H1 (cell line): ENCODE data around the gene KDM6B. TPM values are rescaled to one million over a fixed set of nuclear protein-coding genes. Genes with fewer than 3 reads are reported as not detected.

ENCODE experiments used
- CTCF ChIA-PET: fragments of 300-600 bp; sonication (Branson Sonifier 250); formaldehyde crosslinking; loops from one replicate; lab custom pipeline; 2021; ENCODE audit not compliant: partially characterized antibody; lab: Charles Lee
- POLR2A ChIA-PET: fragments of 300-600 bp; sonication (Branson Sonifier 250); formaldehyde crosslinking; loops from one replicate; lab custom pipeline; 2021; ENCODE audit warnings: inconsistent platforms; ENCODE audit not compliant: partially characterized antibody; lab: Charles Lee
- DNase-seq, 2 experiments: peaks; one replicate each; pipeline versions ENCODE4 v3.0.0 to v3.0.0-alpha.2; 2010 to 2022; ENCODE audit warnings: low spot score in 2 of 2, low read depth in 1 of 2, mixed read lengths in 1 of 2
- FAIRE-seq: peaks from 2 replicates; lab custom pipeline; 2011; peaks lifted over from hg19 to GRCh38; lab: Jason Lieb, UNC
- H2AFZ ChIP-seq: 2 replicates; pipeline ENCODE4 v1.8.1; 2012; ENCODE audit warnings: low read length, inconsistent platforms
- H2AK5ac ChIP-seq: 2 replicates; pipeline ENCODE4 v1.6.1; 2013; ENCODE audit warnings: low read depth, low read length
- H2BK120ac ChIP-seq: replicated peaks from 2 replicates; pipeline ENCODE3; 2013; ENCODE audit warnings: low read depth, low read length, inconsistent platforms
- H2BK12ac ChIP-seq: 2 replicates; pipeline ENCODE4 v1.6.1; 2013; ENCODE audit warnings: low read depth, low read length
- H2BK15ac ChIP-seq: 2 replicates; pipeline ENCODE4 v1.6.1; 2013; ENCODE audit warnings: low read length
- H2BK20ac ChIP-seq: 2 replicates; pipeline ENCODE4 v1.6.1; 2013; ENCODE audit warnings: low read length
- H2BK5ac ChIP-seq: 2 replicates; pipeline ENCODE4 v1.6.1; 2013; ENCODE audit warnings: low read depth, low read length
- H3K14ac ChIP-seq: 2 replicates; pipeline ENCODE4 v1.6.1; 2013; ENCODE audit warnings: inconsistent platforms; ENCODE audit not compliant: insufficient read length
- H3K18ac ChIP-seq: 2 replicates; pipeline ENCODE4 v1.6.1; 2013; ENCODE audit warnings: low read length; ENCODE audit errors: extremely low read depth
- H3K23ac ChIP-seq: 2 replicates; pipeline ENCODE4 v1.6.1; 2013; ENCODE audit warnings: inconsistent platforms; ENCODE audit not compliant: insufficient read length
- H3K23me2 ChIP-seq: 2 replicates; pipeline ENCODE4 v1.6.1; 2013; ENCODE audit warnings: low read depth, low read length
- H3K27ac ChIP-seq: 2 replicates; pipeline ENCODE4 v1.6.1; 2011; ENCODE audit warnings: low read depth, low read length, inconsistent platforms
- H3K27me3 ChIP-seq, 4 experiments: replicated peaks in 1 of 4; 1 replicate in 1 of 4; 2 replicates in 3 of 4; pipeline versions ENCODE4 v1.6.1 to v1.8.1; 2011 to 2013; ENCODE audit warnings: low read length in 3 of 4, mild to moderate bottlenecking in 3 of 4, inconsistent platforms in 2 of 4, mixed read lengths in 2 of 4, moderate library complexity in 1 of 4; ENCODE audit not compliant: control insufficient read depth in 3 of 4, insufficient read depth in 3 of 4; ENCODE audit errors: extremely low read depth in 1 of 4
- H3K36me3 ChIP-seq, 4 experiments: 2 replicates each; pipeline versions ENCODE4 v1.6.1 to v1.8.1; 2011 to 2013; ENCODE audit warnings: mild to moderate bottlenecking in 4 of 4, low read length in 3 of 4, moderate library complexity in 2 of 4, control low read depth in 1 of 4, inconsistent platforms in 1 of 4; ENCODE audit not compliant: insufficient read depth in 4 of 4, control insufficient read depth in 2 of 4
- H3K4ac ChIP-seq: replicated peaks from 2 replicates; pipeline ENCODE3; 2013; ENCODE audit warnings: low read length, low read depth, mixed read lengths, inconsistent platforms; ENCODE audit not compliant: insufficient read length
- H3K4me1 ChIP-seq, 4 experiments: replicated peaks in 1 of 4; 1 replicate in 1 of 4; 2 replicates in 3 of 4; pipeline versions ENCODE4 v1.6.1 to v1.8.1; 2011 to 2013; ENCODE audit warnings: low read length in 3 of 4, inconsistent platforms in 2 of 4, mixed read lengths in 1 of 4; ENCODE audit not compliant: insufficient read depth in 4 of 4, control insufficient read depth in 3 of 4
- H3K4me2 ChIP-seq, 2 experiments: 2 replicates each; pipeline versions ENCODE4 v1.6.1 to v1.8.1; 2011 to 2013; ENCODE audit warnings: low read depth in 2 of 2, low read length in 2 of 2, control low read depth in 1 of 2, inconsistent platforms in 1 of 2, mild to moderate bottlenecking in 1 of 2; ENCODE audit not compliant: insufficient read depth in 1 of 2
- H3K4me3 ChIP-seq, 4 experiments: fragments of 200-600, 300-600 bp in 1 of 4; sonication (generic), shearing (Covaris generic), sonication (Bioruptor Twin) in 1 of 4; 2 replicates each; pipeline versions ENCODE4 v1.5.1 to v1.8.1; 2011 to 2016; ENCODE audit warnings: low read length in 4 of 4, low read depth in 3 of 4, control low read depth in 2 of 4, inconsistent platforms in 2 of 4, mild to moderate bottlenecking in 2 of 4, mixed read lengths in 1 of 4, moderate library complexity in 1 of 4; ENCODE audit not compliant: insufficient read depth in 2 of 4; ENCODE audit errors: extremely low read depth in 1 of 4
- H3K56ac ChIP-seq: replicated peaks from 2 replicates; pipeline ENCODE3; 2013; ENCODE audit warnings: low read depth, mild to moderate bottlenecking, mixed read lengths, low read length, inconsistent platforms; ENCODE audit not compliant: insufficient read length
- H3K79me1 ChIP-seq: 2 replicates; pipeline ENCODE4 v1.6.1; 2013; ENCODE audit warnings: low read depth, low read length, control low read depth
- H3K79me2 ChIP-seq, 2 experiments: 2 replicates each; pipeline versions ENCODE4 v1.6.1 to v1.8.1; 2012 to 2013; ENCODE audit warnings: low read length in 2 of 2, mild to moderate bottlenecking in 2 of 2, inconsistent platforms in 1 of 2; ENCODE audit not compliant: insufficient read depth in 2 of 2, control insufficient read depth in 1 of 2
- H3K9ac ChIP-seq, 4 experiments: replicated peaks in 1 of 4; 1 replicate in 1 of 4; 2 replicates in 3 of 4; pipeline versions ENCODE4 v1.6.1 to v1.8.1; 2011 to 2013; ENCODE audit warnings: low read depth in 3 of 4, low read length in 3 of 4, control low read depth in 2 of 4, mild to moderate bottlenecking in 2 of 4, moderate library complexity in 2 of 4, inconsistent platforms in 1 of 4; ENCODE audit errors: extremely low read depth in 1 of 4
- H3K9me3 ChIP-seq, 2 experiments: 2 replicates each; pipeline versions ENCODE4 v1.6.1 to v1.8.1; 2012 to 2013; ENCODE audit warnings: mild to moderate bottlenecking in 2 of 2, moderate library complexity in 2 of 2, control low read depth in 1 of 2, inconsistent platforms in 1 of 2, low read depth in 1 of 2, low read length in 1 of 2, mixed read lengths in 1 of 2; ENCODE audit not compliant: insufficient read depth in 2 of 2
- H4K20me1 ChIP-seq, 2 experiments: replicated peaks in 1 of 2; 2 replicates each; pipeline versions ENCODE3 to v1.8.1; 2011 to 2013; ENCODE audit warnings: inconsistent platforms in 2 of 2, low read length in 2 of 2, mild to moderate bottlenecking in 1 of 2; ENCODE audit not compliant: insufficient read depth in 2 of 2, control insufficient read depth in 1 of 2
- H4K5ac ChIP-seq: 2 replicates; pipeline ENCODE4 v1.6.1; 2013; ENCODE audit warnings: low read length, low read depth, mixed read lengths, inconsistent platforms; ENCODE audit not compliant: insufficient read length
- H4K8ac ChIP-seq: 2 replicates; pipeline ENCODE4 v1.8.0; 2013; ENCODE audit warnings: mild to moderate bottlenecking, moderate library complexity, low read length, inconsistent platforms; ENCODE audit not compliant: insufficient read depth; ENCODE audit errors: extremely low read depth
- H4K91ac ChIP-seq: replicated peaks from 2 replicates; pipeline ENCODE3; 2013; ENCODE audit warnings: low read length, mixed read lengths, inconsistent platforms; ENCODE audit not compliant: insufficient read length
- BRCA1 ChIP-seq: IDR thresholded peaks from 2 replicates; pipeline ENCODE4 v1.6.1; 2012; ENCODE audit warnings: low read depth, low read length, improper control_type of control experiment
- CEBPB ChIP-seq: IDR thresholded peaks from 2 replicates; pipeline ENCODE4 v1.6.1; 2012; ENCODE audit warnings: low read depth, low read length
- EP300 ChIP-seq, 2 experiments: IDR thresholded peaks; 1 replicate in 1 of 2; 2 replicates in 1 of 2; pipeline ENCODE4 v1.6.1; 2011 to 2012; ENCODE audit warnings: low read depth in 2 of 2, low read length in 2 of 2, mild to moderate bottlenecking in 2 of 2, borderline replicate concordance in 1 of 2, inconsistent platforms in 1 of 2, moderate library complexity in 1 of 2
- FOSL1 ChIP-seq: IDR thresholded peaks from 2 replicates; pipeline ENCODE4 v1.6.1; 2011; ENCODE audit warnings: mild to moderate bottlenecking, low read depth, low read length, moderate library complexity; ENCODE audit not compliant: insufficient read depth
- GTF2F1 ChIP-seq: IDR thresholded peaks from 2 replicates; pipeline ENCODE4 v1.6.1; 2012; ENCODE audit warnings: low read depth, low read length, improper control_type of control experiment, borderline replicate concordance
- JUN ChIP-seq: IDR thresholded peaks from 2 replicates; pipeline ENCODE4 v1.6.1; 2011; ENCODE audit warnings: low read depth, mild to moderate bottlenecking, improper control_type of control experiment, low read length
- JUND ChIP-seq: IDR thresholded peaks from 2 replicates; pipeline ENCODE4 v1.6.1; 2011; ENCODE audit warnings: mild to moderate bottlenecking, improper control_type of control experiment, low read length
- KDM1A ChIP-seq: fragments of 200-600, 300-600 bp; sonication (generic); IDR thresholded peaks from 2 replicates; pipeline ENCODE4 v1.7.1; 2016; ENCODE audit warnings: mild to moderate bottlenecking, low read length, borderline replicate concordance
- RAD21 ChIP-seq, 2 experiments: IDR thresholded peaks in 1 of 2; conservative IDR thresholded peaks in 1 of 2; 2 replicates each; pipeline ENCODE4 v1.6.1; 2011; ENCODE audit warnings: low read depth in 2 of 2, low read length in 2 of 2, improper control_type of control experiment in 1 of 2, inconsistent platforms in 1 of 2, mild to moderate bottlenecking in 1 of 2, moderate library complexity in 1 of 2
- RXRA ChIP-seq: IDR thresholded peaks from 2 replicates; pipeline ENCODE4 v1.6.1; 2011; ENCODE audit warnings: low read depth, mild to moderate bottlenecking, low read length, moderate library complexity; ENCODE audit not compliant: insufficient read depth
- SUZ12 ChIP-seq: fragments of 200-600 bp; sonication (generic); IDR thresholded peaks from 2 replicates; pipeline ENCODE4 v1.6.1; 2012; ENCODE audit warnings: mild to moderate bottlenecking, inconsistent platforms, low read length, moderate library complexity, mixed read lengths
- ZNF274 ChIP-seq: IDR thresholded peaks from 2 replicates; pipeline ENCODE4 v1.7.0; 2012; ENCODE audit warnings: low read length, borderline replicate concordance; ENCODE audit errors: extremely low read depth
- WGBS, 2 experiments: shearing (Covaris generic) in 1 of 2; methylation state at CpG; one replicate each; pipeline versions ENCODE4 v1.1.6 to v1.1.7; 2013 to 2015; ENCODE audit warnings: low lambda C conversion rate in 2 of 2, mixed read lengths in 2 of 2, inconsistent platforms in 1 of 2, low coverage in 1 of 2, missing lambda C conversion rate in 1 of 2; ENCODE audit not compliant: insufficient replicate concordance in 2 of 2, insufficient coverage in 1 of 2, insufficient read length in 1 of 2; ENCODE audit errors: extremely low coverage in 1 of 2, missing lambda C conversion rate in 1 of 2; 5-methylcytosine and 5-hydroxymethylcytosine counted together
- polyA plus RNA-seq, 7 experiments: library from polyadenylated mRNA; depleted of rRNA in 3 of 7; stranded (reverse) in 5 of 7; unstranded in 2 of 7; fragments of >200 nt in 5 of 7; fragments of 200-250 nt in 2 of 7; gene quantifications; 1 replicate in 5 of 7; 2 replicates in 1 of 7; 4 replicates in 1 of 7; pipeline versions ENCODE4 v1.2.1 to v1.2.3, GENCODE V29; 2011 to 2013; ENCODE audit warnings: missing spikeins in 2 of 7, mixed read lengths in 2 of 7
- total RNA-seq: library from RNA; stranded (reverse); fragmentation: NEBNext Ultra II Directional; extraction: Animal tissue kit (Norgen Biotek cat#: 25700); gene quantifications from 2 replicates; pipeline ENCODE4 v1.2.1, GENCODE V29; 2021
- TF ChIP-seq, protein P1 (sequence below): IDR thresholded peaks from 2 replicates; pipeline ENCODE4 v1.6.1; 2011; ENCODE audit warnings: low read depth, mild to moderate bottlenecking, low read length; ENCODE audit not compliant: insufficient read depth

The KDM6B gene
- total and polyA plus RNA-seq, 2 of the 8 experiments (the other 6 are each of a cell fraction or from before 2014, with no cell fraction given) = 0.48 to 3.7 TPM

GRCh38 chr17:7839876-7840261 is 5.9 kb downstream of the KDM6B start:
- 91% methylated on average over 2 of the region's 2 CpGs; no CpG with 5 or more reads in 1 of the 2 experiments for WGBS, 2 experiments
- no peak for DNase-seq

More at GRCh38 chr17:7839876-7840261, 5.9 kb downstream of the KDM6B start:
- H3K4me2 ChIP-seq = no peak overlapping the region; a peak in 1 of 4 replicates
- H3K79me2 ChIP-seq = no peaks in the 10 kb centered on the region
- H2BK120ac ChIP-seq = no peak overlapping the region
- no peak overlapping the region for H3K23ac ChIP-seq
- H4K5ac ChIP-seq = no peak overlapping the region
- no peak for FAIRE-seq
- H3K9ac ChIP-seq = no peak overlapping the region
- H3K9me3 ChIP-seq = no peaks in the 10 kb centered on the region
- H2BK12ac ChIP-seq = no peak overlapping the region; the same call in 1 of the 2 replicates
- no peak overlapping the region for H3K14ac ChIP-seq
- CTCF ChIA-PET = interaction anchor here (0.6 to 5.0 kb wide), 4 partner anchors 11 to 139 kb away, joined by 3 to 25 read pairs (median 8); no protein-coding TSS in a partner anchor
- no peak overlapping the region for H2AK5ac ChIP-seq
- H2AFZ ChIP-seq = no peak overlapping the region
- peaks cover 48% of the 10 kb centered on the region for H3K23me2 ChIP-seq
- no peak for TF ChIP-seq KDM1A
- TF ChIP-seq CEBPB = no peak
- TF ChIP-seq JUND = peak; percentile 37; the same call in 1 of the 2 replicates
- TF ChIP-seq FOSL1 = no peak
- no peak for TF ChIP-seq BRCA1
- TF ChIP-seq, protein P1, sequence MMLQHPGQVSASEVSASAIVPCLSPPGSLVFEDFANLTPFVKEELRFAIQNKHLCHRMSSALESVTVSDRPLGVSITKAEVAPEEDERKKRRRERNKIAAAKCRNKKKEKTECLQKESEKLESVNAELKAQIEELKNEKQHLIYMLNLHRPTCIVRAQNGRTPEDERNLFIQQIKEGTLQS = no peak
- TF ChIP-seq ZNF274 = no peak
- TF ChIP-seq RAD21 (IDR thresholded peaks at IDR 0.05 in 1 of 2, conservative IDR thresholded peaks at IDR 0.05 in 1 of 2; ENCODE audit: low read depth in 2 of 2, low read length in 2 of 2) = no peak
- no peak for TF ChIP-seq SUZ12
- TF ChIP-seq EP300 (IDR thresholded peaks at IDR 0.05; ENCODE audit: borderline replicate concordance in 1 of 2, low read depth in 2 of 2, low read length in 2 of 2) = 0 out of 3 replicates have a peak, but pooled peaks of 1 of the 2 experiments have one; percentile 46
- no peak for TF ChIP-seq GTF2F1
- TF ChIP-seq RXRA = no peak
- TF ChIP-seq JUN = no peak
- H4K91ac ChIP-seq = no peak overlapping the region
- H2BK5ac ChIP-seq = no peak overlapping the region
- H3K36me3 ChIP-seq = no peaks in the 10 kb centered on the region
- no peak overlapping the region for H3K4me3 ChIP-seq
- H3K79me1 ChIP-seq = no peaks in the 10 kb centered on the region
- H4K20me1 ChIP-seq = peaks cover 4 to 34% of the 10 kb centered on the region in 2 experiments
- H2BK15ac ChIP-seq = no peak overlapping the region
- POLR2A ChIA-PET = interaction anchor here (0.8 to 5.2 kb wide), 2 partner anchors 10 to 16 kb away, joined by 3 to 34 read pairs; partner anchors contain the start of genes NAA38 and TMEM88
- peaks cover 18 to 48% (median 41%) of the 10 kb centered on the region in 4 experiments for H3K27me3 ChIP-seq
- H3K4ac ChIP-seq = no peak overlapping the region
- H3K27ac ChIP-seq = no peak overlapping the region
- no peak overlapping the region for H3K18ac ChIP-seq
- no peak overlapping the region for H2BK20ac ChIP-seq
- peaks cover 10 to 32% (median 20%) of the 10 kb centered on the region in 4 experiments for H3K4me1 ChIP-seq
- no peak overlapping the region for H4K8ac ChIP-seq
- no peak overlapping the region for H3K56ac ChIP-seq
